Neuronal stem cell (in vitro differentiated cells): ENCODE data around the gene CBX8.

ENCODE experiments used
- DNase-seq: peaks from one replicate; pipeline ENCODE4 v3.0.0-alpha.2; 2013; ENCODE audit warnings: low spot score
- H2AFZ ChIP-seq: one replicate; pipeline ENCODE4 v1.6.1; 2013; ENCODE audit warnings: mild to moderate bottlenecking, low read length, inconsistent platforms
- H2AK5ac ChIP-seq: 2 replicates; pipeline ENCODE4 v1.6.1; 2013; ENCODE audit warnings: low read depth, mild to moderate bottlenecking, inconsistent platforms, low read length, moderate library complexity, mixed read lengths
- H2BK120ac ChIP-seq: 2 replicates; pipeline ENCODE4 v1.6.1; 2013; ENCODE audit warnings: low read depth, mild to moderate bottlenecking, inconsistent platforms, low read length, moderate library complexity, mixed read lengths
- H2BK12ac ChIP-seq: one replicate; pipeline ENCODE4 v1.6.1; 2013; ENCODE audit warnings: low read length, inconsistent platforms
- H2BK15ac ChIP-seq: 2 replicates; pipeline ENCODE4 v1.6.1; 2013; ENCODE audit warnings: mild to moderate bottlenecking, low read length, inconsistent platforms, mixed read lengths
- H2BK5ac ChIP-seq: one replicate; pipeline ENCODE4 v1.6.1; 2013; ENCODE audit warnings: inconsistent platforms, mild to moderate bottlenecking, low read length, moderate library complexity
- H3K14ac ChIP-seq: one replicate; pipeline ENCODE4 v1.6.1; 2013; ENCODE audit warnings: low read length, inconsistent platforms
- H3K18ac ChIP-seq: 2 replicates; pipeline ENCODE4 v1.6.1; 2013; ENCODE audit warnings: low read length, inconsistent platforms
- H3K23ac ChIP-seq: 2 replicates; pipeline ENCODE4 v1.6.1; 2013; ENCODE audit warnings: low read depth, mild to moderate bottlenecking, mixed read lengths, low read length, inconsistent platforms; ENCODE audit not compliant: poor library complexity
- H3K27ac ChIP-seq: replicated peaks from 3 replicates; pipeline ENCODE4 v1.5.1; 2013; ENCODE audit warnings: low read length, inconsistent platforms
- H3K27me3 ChIP-seq, 3 experiments: 2 replicates each; pipeline ENCODE4 v1.6.1; 2013; ENCODE audit warnings: low read length in 3 of 3, mild to moderate bottlenecking in 2 of 3, inconsistent platforms in 1 of 3, low read depth in 1 of 3, mixed read lengths in 1 of 3, moderate library complexity in 1 of 3; ENCODE audit not compliant: control insufficient read depth in 3 of 3, insufficient read depth in 3 of 3
- H3K36me3 ChIP-seq, 2 donors: replicated peaks in 1 of 2; 2 replicates each; pipeline ENCODE4 v1.6.1; 2013; ENCODE audit warnings: low read length in 2 of 2; ENCODE audit not compliant: control insufficient read depth in 2 of 2, insufficient read depth in 2 of 2
- H3K4ac ChIP-seq: 2 replicates; pipeline ENCODE4 v1.6.1; 2013; ENCODE audit warnings: inconsistent platforms, mild to moderate bottlenecking, low read length, moderate library complexity
- H3K4me1 ChIP-seq, 2 donors: 1 replicate in 1 of 2; 2 replicates in 1 of 2; pipeline ENCODE4 v1.6.1; 2013; ENCODE audit warnings: low read length in 2 of 2, low read depth in 1 of 2; ENCODE audit not compliant: control insufficient read depth in 2 of 2, insufficient read depth in 1 of 2
- H3K4me2 ChIP-seq: one replicate; pipeline ENCODE4 v1.6.1; 2013; ENCODE audit warnings: mild to moderate bottlenecking, low read length, inconsistent platforms; ENCODE audit not compliant: insufficient read depth, poor library complexity, severe bottlenecking
- H3K4me3 ChIP-seq, 2 donors: 2 replicates each; pipeline ENCODE4 v1.5.1; 2013; ENCODE audit warnings: low read length in 2 of 2, mild to moderate bottlenecking in 2 of 2, inconsistent platforms in 1 of 2, moderate library complexity in 1 of 2
- H3K79me1 ChIP-seq: one replicate; pipeline ENCODE4 v1.6.1; 2013; ENCODE audit warnings: low read depth, mild to moderate bottlenecking, inconsistent platforms, low read length, moderate library complexity
- H3K9ac ChIP-seq: one replicate; pipeline ENCODE4 v1.6.1; 2013; ENCODE audit warnings: mild to moderate bottlenecking, low read depth, low read length, inconsistent platforms; ENCODE audit not compliant: poor library complexity
- H3K9me3 ChIP-seq, 2 donors: replicated peaks in 1 of 2; 2 replicates each; pipeline versions ENCODE3 to v1.6.1; 2013; ENCODE audit warnings: low read length in 2 of 2, mild to moderate bottlenecking in 2 of 2, inconsistent platforms in 1 of 2, low read depth in 1 of 2, mixed read lengths in 1 of 2, moderate library complexity in 1 of 2; ENCODE audit not compliant: control insufficient read depth in 2 of 2, insufficient read depth in 1 of 2
- H4K8ac ChIP-seq: one replicate; pipeline ENCODE4 v1.6.1; 2013; ENCODE audit warnings: low read depth, mild to moderate bottlenecking, inconsistent platforms, low read length, moderate library complexity
- H4K91ac ChIP-seq: one replicate; pipeline ENCODE4 v1.6.1; 2013; ENCODE audit warnings: low read length, low read depth, mild to moderate bottlenecking, inconsistent platforms; ENCODE audit not compliant: poor library complexity
- WGBS, 2 donors: extraction: QIAGEN DNeasy Blood & Tissue Kit; methylation state at CpG; one replicate each; pipeline ENCODE4 v1.1.7; 2013; ENCODE audit warnings: missing lambda C conversion rate in 2 of 2, mixed read lengths in 1 of 2; ENCODE audit not compliant: insufficient read length in 2 of 2, insufficient replicate concordance in 1 of 2; ENCODE audit errors: extremely low coverage in 2 of 2; 5-methylcytosine and 5-hydroxymethylcytosine counted together

The CBX8 gene

GRCh38 chr17:79814974-79815835 is 18.3 kb upstream of the CBX8 start:
- Histone ChIP-seq H3K4ac (no peak overlapping the region), H4K8ac (no peak overlapping the region), H3K36me3 (no peaks in the 10 kb centered on the region), H2BK15ac (peak overlapping the region; percentile 99), H3K9me3 (peaks cover 3 to 6% of the 10 kb centered on the region in 2 donors), H2BK12ac (peak overlapping the region; percentile 67), H2BK5ac (peak overlapping the region; percentile 85), H3K18ac (peak overlapping the region; percentile 97), H3K4me3 (peak overlapping the region in 1 of 2 donors; percentile 50), H2BK120ac (peak overlapping the region; percentile 95), H3K9ac (peak overlapping the region; percentile 72), H3K79me1 (no peaks in the 10 kb centered on the region), H3K27ac (no peak overlapping the region), H2AFZ (no peak overlapping the region), H3K27me3 (peaks cover 53 to 88% (median 73%) of the 10 kb centered on the region in 3 experiments), H3K4me2 (peak overlapping the region; percentile 60), H3K4me1 (peaks cover 24 to 25% of the 10 kb centered on the region in 2 donors), H3K23ac (peak overlapping the region; percentile 90), H4K91ac (no peak overlapping the region), H3K14ac (peak overlapping the region; percentile 92), H2AK5ac (peak overlapping the region; percentile 99)
- no CpG with 5 or more reads among the region's 96 CpGs for WGBS, 2 donors
- no peak for DNase-seq

GRCh38 chr17:79814127-79814973 is 17.5 kb upstream of the CBX8 start:
- WGBS, 2 donors: no CpG with 5 or more reads among the region's 43 CpGs
- Histone ChIP-seq H3K27me3 (peaks cover 54 to 86% (median 65%) of the 10 kb centered on the region in 3 experiments), H3K79me1 (no peaks in the 10 kb centered on the region)

GRCh38 chr17:79813297-79814126 is 16.6 kb upstream of the CBX8 start:
- Histone ChIP-seq H3K4me3 (peak overlapping the region; percentile 54 to 69), H2BK120ac (peak overlapping the region; percentile 22), H2BK12ac (no peak overlapping the region), H3K36me3 (no peaks in the 10 kb centered on the region), H3K79me1 (no peaks in the 10 kb centered on the region), H3K27me3 (peaks cover 59 to 89% (median 63%) of the 10 kb centered on the region in 3 experiments), H2BK5ac (no peak overlapping the region), H4K8ac (no peak overlapping the region), H3K4me2 (peak overlapping the region; percentile 85), H3K9me3 (peaks cover 3 to 8% of the 10 kb centered on the region in 2 donors), H2AFZ (peak overlapping the region; percentile 82), H4K91ac (no peak overlapping the region), H3K27ac (no peak overlapping the region), H2BK15ac (peak overlapping the region; percentile 99), H3K23ac (no peak overlapping the region), H3K4me1 (peaks cover 32 to 35% of the 10 kb centered on the region in 2 donors), H3K4ac (peak overlapping the region; percentile 54), H3K14ac (no peak overlapping the region), H2AK5ac (peak overlapping the region; percentile 99), H3K18ac (peak overlapping the region; percentile 97), H3K9ac (peak overlapping the region; percentile 54)
- WGBS, 2 donors: no CpG with 5 or more reads among the region's 89 CpGs
- no peak for DNase-seq

More at GRCh38 chr17:79814127-79814973, 17.5 kb upstream of the CBX8 start:
- H2AK5ac ChIP-seq: peak overlapping the region; percentile 99
- H3K9ac ChIP-seq: peak overlapping the region; percentile 67
- peak overlapping the region; percentile 85 for H3K4me2 ChIP-seq
- peak overlapping the region; percentile 96 for H3K4ac ChIP-seq
- H2BK120ac ChIP-seq: peak overlapping the region; percentile 95
- H4K91ac ChIP-seq: peak overlapping the region; percentile 81
- H3K23ac ChIP-seq: peak overlapping the region; percentile 94
- H3K36me3 ChIP-seq: no peaks in the 10 kb centered on the region
- H2BK5ac ChIP-seq: peak overlapping the region; percentile 85
- peak overlapping the region; percentile 97 for H3K18ac ChIP-seq
- H3K4me1 ChIP-seq: peaks cover 26 to 29% of the 10 kb centered on the region in 2 donors
- no peak overlapping the region for H4K8ac ChIP-seq
- DNase-seq: no peak
- peak overlapping the region; percentile 47 for H3K14ac ChIP-seq
- peak overlapping the region; percentile 82 for H2AFZ ChIP-seq
- H2BK12ac ChIP-seq: peak overlapping the region; percentile 67
- no peak overlapping the region for H3K27ac ChIP-seq
- no peak overlapping the region for H3K4me3 ChIP-seq
- H2BK15ac ChIP-seq: peak overlapping the region; percentile 99
- peaks cover 3 to 6% of the 10 kb centered on the region in 2 donors for H3K9me3 ChIP-seq
